ENCODE measurements around the gene KRTAP23-1.

Gene KRTAP23-1

DNA sequence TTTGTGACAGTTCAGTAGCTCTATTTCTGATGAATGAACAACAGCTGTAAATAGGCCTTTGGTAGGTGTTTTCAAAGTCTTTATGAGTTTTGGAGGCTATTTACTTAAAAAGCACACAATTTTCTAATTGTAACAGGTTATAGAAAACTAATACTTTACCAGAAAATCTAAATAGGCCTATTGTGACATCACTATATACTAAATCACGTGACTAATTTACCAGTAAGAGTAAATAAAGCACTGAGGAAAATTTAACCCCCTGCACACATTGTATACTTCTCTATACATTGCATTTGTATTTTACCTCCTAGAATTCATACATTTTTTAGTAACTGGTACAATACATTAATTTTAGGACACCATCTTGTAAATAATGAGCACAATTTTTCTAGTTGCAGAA, 43.3 kb downstream of the KRTAP23-1 start:
- Histone ChIP-seq H3K9me3 (replicated peaks; ENCODE audit: insufficient read depth, low read length) (no peaks in the 10 kb centered on the region), H3K9ac (ENCODE audit: low read length) (no peak overlapping the region), H3K79me2 (ENCODE audit: low read length) (no peaks in the 10 kb centered on the region), H2AFZ (ENCODE audit: low read length) (no peak overlapping the region), H3K9me2 (replicated peaks; ENCODE audit: insufficient read depth, low read length) (no peaks in the 10 kb centered on the region), H3K4me2 (ENCODE audit: low read depth, low read length) (no peak overlapping the region), H3K36me3 (replicated peaks; ENCODE audit: insufficient read depth, low read length) (no peaks in the 10 kb centered on the region), H3K4me1 (ENCODE audit: low read length) (no peaks in the 10 kb centered on the region), H4K20me1 (ENCODE audit: insufficient read depth, low read length) (no peaks in the 10 kb centered on the region), H3K27me3 (replicated peaks; ENCODE audit: insufficient read depth, low read length) (no peaks in the 10 kb centered on the region), H3F3A (ENCODE audit: insufficient read depth, low read length) (no peaks in the 10 kb centered on the region), H3K4me3 (ENCODE audit: low read length) (no peak overlapping the region), H3K27ac (ENCODE audit: low read length) (no peak overlapping the region)
- DNase-seq, result no peak
- TF ChIP-seq EZH2 (optimal IDR thresholded peaks at IDR 0.05; ENCODE audit: low read depth, low read length), result no peak
- TF ChIP-seq, protein P1, sequence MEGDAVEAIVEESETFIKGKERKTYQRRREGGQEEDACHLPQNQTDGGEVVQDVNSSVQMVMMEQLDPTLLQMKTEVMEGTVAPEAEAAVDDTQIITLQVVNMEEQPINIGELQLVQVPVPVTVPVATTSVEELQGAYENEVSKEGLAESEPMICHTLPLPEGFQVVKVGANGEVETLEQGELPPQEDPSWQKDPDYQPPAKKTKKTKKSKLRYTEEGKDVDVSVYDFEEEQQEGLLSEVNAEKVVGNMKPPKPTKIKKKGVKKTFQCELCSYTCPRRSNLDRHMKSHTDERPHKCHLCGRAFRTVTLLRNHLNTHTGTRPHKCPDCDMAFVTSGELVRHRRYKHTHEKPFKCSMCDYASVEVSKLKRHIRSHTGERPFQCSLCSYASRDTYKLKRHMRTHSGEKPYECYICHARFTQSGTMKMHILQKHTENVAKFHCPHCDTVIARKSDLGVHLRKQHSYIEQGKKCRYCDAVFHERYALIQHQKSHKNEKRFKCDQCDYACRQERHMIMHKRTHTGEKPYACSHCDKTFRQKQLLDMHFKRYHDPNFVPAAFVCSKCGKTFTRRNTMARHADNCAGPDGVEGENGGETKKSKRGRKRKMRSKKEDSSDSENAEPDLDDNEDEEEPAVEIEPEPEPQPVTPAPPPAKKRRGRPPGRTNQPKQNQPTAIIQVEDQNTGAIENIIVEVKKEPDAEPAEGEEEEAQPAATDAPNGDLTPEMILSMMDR (IDR thresholded peaks at IDR 0.05; ENCODE audit: low read length), result no peak
- TF ChIP-seq EZH2phosphoT487 (IDR thresholded peaks at IDR 0.05; ENCODE audit: low read length), result no peak
